K562 (cell line): ENCODE data around the gene WASL. TPM values are rescaled to one million over a fixed set of nuclear protein-coding genes. Genes with fewer than 3 reads are reported as not detected.
A peak's percentile ranks its signal among the peaks of the same experiment; 100 is the strongest.

Source experiments
- ATAC-seq: fragments of 200-7000 bp; cut with Tn5 transposase; 3 replicates; pipeline ENCODE4 v1.9.1; 2020; ENCODE audit warnings: moderate library complexity
- BruUV-seq: library from RNA; stranded (reverse); fragments of 400-500 nt; replicated peaks from 2 replicates; lab custom pipeline; 2021; lab: Mats Ljungman, UMichigan
- CTCF ChIA-PET: fragments of 300-600 bp; formaldehyde crosslinking; extraction: SDS; loops from one replicate; lab custom pipeline; 2021; ENCODE audit warnings: low intra/inter-chr PET ratio; lab: Yijun Ruan, JAX
- POLR2A ChIA-PET: fragments of 300-600, 350-650 bp; sonication (Branson Sonifier 250); formaldehyde crosslinking; extraction: SDS; loops from one replicate; lab custom pipeline; 2021; ENCODE audit warnings: antibody characterized with exemption, inconsistent platforms; lab: Yijun Ruan, JAX
- DNase-seq, 4 experiments: peaks; one replicate each; pipeline versions ENCODE4 v3.0.0 to v3.0.0-alpha.2; 2011 to 2018; ENCODE audit warnings: low spot score in 3 of 4, mixed read lengths in 3 of 4; ENCODE audit errors: extremely low read depth in 1 of 4
- FAIRE-seq: peaks from 2 replicates; lab custom pipeline; 2011; peaks lifted over from hg19 to GRCh38; lab: Jason Lieb, UNC
- H2AFZ ChIP-seq: 2 replicates; pipeline ENCODE4 v1.6.0; 2011; ENCODE audit warnings: low read depth, low read length, control low read depth, inconsistent platforms
- H3K27ac ChIP-seq: fragments of 200-600 bp; 3 replicates; pipeline ENCODE4 v1.8.0; 2011; ENCODE audit warnings: low read depth, mild to moderate bottlenecking, control low read depth, inconsistent platforms, low read length, moderate library complexity, mixed read lengths; ENCODE audit errors: extremely low read depth
- H3K27me3 ChIP-seq, 2 experiments: fragments of 300-600 bp in 1 of 2; 2 replicates in 1 of 2; 3 replicates in 1 of 2; pipeline versions ENCODE4 v1.6.0 to v1.8.0; 2011; ENCODE audit warnings: inconsistent platforms in 2 of 2, low read length in 2 of 2, mild to moderate bottlenecking in 1 of 2, mixed read lengths in 1 of 2, moderate library complexity in 1 of 2; ENCODE audit not compliant: control insufficient read depth in 2 of 2, insufficient read depth in 2 of 2
- H3K36me3 ChIP-seq: fragments of 300-600 bp; 3 replicates; pipeline ENCODE4 v1.8.0; 2011; ENCODE audit warnings: mild to moderate bottlenecking, low read length, inconsistent platforms; ENCODE audit not compliant: control insufficient read depth, insufficient read depth
- H3K4me1 ChIP-seq, 2 experiments: fragments of 200-600 bp in 1 of 2; replicated peaks in 1 of 2; 2 replicates in 1 of 2; 3 replicates in 1 of 2; pipeline versions ENCODE4 v1.5.1 to v1.8.0; 2011; ENCODE audit warnings: inconsistent platforms in 2 of 2, low read length in 2 of 2, mild to moderate bottlenecking in 1 of 2, mixed read lengths in 1 of 2, moderate library complexity in 1 of 2; ENCODE audit not compliant: control insufficient read depth in 2 of 2, insufficient read depth in 2 of 2
- H3K4me2 ChIP-seq: 2 replicates; pipeline ENCODE4 v1.6.1; 2011; ENCODE audit warnings: low read length, control low read depth, inconsistent platforms, mixed read lengths; ENCODE audit not compliant: insufficient read depth
- H3K4me3 ChIP-seq: fragments of 200-600 bp; sonication (generic), shearing (Covaris generic); 2 replicates; pipeline ENCODE4 v1.5.1; 2016; ENCODE audit warnings: control low read depth, inconsistent platforms
- H3K79me2 ChIP-seq: fragments of 200-600 bp; 3 replicates; pipeline ENCODE4 v1.8.0; 2011; ENCODE audit warnings: low read length, inconsistent platforms; ENCODE audit not compliant: control insufficient read depth, insufficient read depth
- H3K9ac ChIP-seq, 2 experiments: 2 replicates each; pipeline versions ENCODE4 v1.6.0 to v1.6.1; 2011; ENCODE audit warnings: low read depth in 2 of 2, low read length in 2 of 2, control low read depth in 1 of 2, inconsistent platforms in 1 of 2, mild to moderate bottlenecking in 1 of 2, mixed read lengths in 1 of 2; ENCODE audit not compliant: insufficient read depth in 1 of 2
- H3K9me1 ChIP-seq: one replicate; pipeline ENCODE4 v1.6.0; 2011; ENCODE audit warnings: inconsistent platforms, mild to moderate bottlenecking, low read length, moderate library complexity; ENCODE audit not compliant: control insufficient read depth, insufficient read depth
- H3K9me3 ChIP-seq: replicated peaks from 2 replicates; pipeline ENCODE4 v1.5.1; 2011; ENCODE audit warnings: low read depth, low read length, inconsistent platforms; ENCODE audit not compliant: control insufficient read depth, insufficient read depth
- H4K20me1 ChIP-seq: replicated peaks from 2 replicates; pipeline ENCODE4 v1.6.1; 2011; ENCODE audit warnings: low read length, inconsistent platforms, mixed read lengths; ENCODE audit not compliant: control insufficient read depth, insufficient read depth
- ATF1 ChIP-seq, 2 experiments: fragments of 450-650 bp in 1 of 2; IDR thresholded peaks; 2 replicates each; pipeline ENCODE4 v1.6.1; 2016; ENCODE audit warnings: missing compliant biosample characterization in 1 of 2, missing genetic modification characterization in 1 of 2
- HMG20B ChIP-seq: fragments of 250-450 bp; sonication (Bioruptor Pico); IDR thresholded peaks from 2 replicates; pipeline ENCODE4 v1.5.0; 2021; ENCODE audit warnings: mild to moderate bottlenecking
- MGA ChIP-seq: fragments of 450-650 bp; IDR thresholded peaks from 2 replicates; pipeline ENCODE4 v1.6.1; 2016; ENCODE audit warnings: mild to moderate bottlenecking, moderate library complexity
- RBM34 ChIP-seq: fragments of 200-400 bp; formaldehyde crosslinking; IDR thresholded peaks from 2 replicates; pipeline ENCODE4 v1.6.1; 2018; ENCODE audit warnings: low read length, borderline replicate concordance; ENCODE audit not compliant: insufficient read depth
- WGBS: fragments of 100-300 bp; shearing (Covaris generic); methylation state at CpG from one replicate; pipeline ENCODE4 v1.1.6; 2016; ENCODE audit warnings: low coverage, mixed read lengths; ENCODE audit not compliant: insufficient coverage; ENCODE audit errors: missing lambda C conversion rate; 5-methylcytosine and 5-hydroxymethylcytosine counted together
- in situ Hi-C: fragments of 300-500 bp; cut with MboI; formaldehyde crosslinking; loops from 4 replicates; pipeline ENCODE4 v1.15.0; 2018; ENCODE audit warnings: inconsistent platforms, mixed read lengths
- intact Hi-C: fragments of 100-400 bp; cut with micrococcal nuclease; formaldehyde crosslinking; loops from 2 replicates; pipeline ENCODE4 v1.14.2; 2022
- polyA plus RNA-seq, 8 experiments: library from polyadenylated mRNA; depleted of rRNA in 4 of 8; stranded (reverse) in 5 of 8; unstranded in 3 of 8; fragments of >200 nt; fragmentation: Nextera tagmentation in 2 of 8; fragmentation: Illumina TruSeq in 1 of 8; extraction: Ambion mirVana in 2 of 8; extraction: Trizol in 1 of 8; gene quantifications; 2 replicates each; pipeline versions ENCODE4 v1.2.1 to v1.2.3, GENCODE V29; 2011 to 2014; ENCODE audit warnings: inconsistent platforms in 1 of 8, missing spikeins in 1 of 8
- total RNA-seq, 7 experiments: library from RNA; depleted of rRNA in 6 of 7; stranded (reverse); fragments of >200 nt in 6 of 7; fragmentation: Illumina TruSeq in 2 of 7; extraction: Trizol in 2 of 7; gene quantifications; 2 replicates each; pipeline versions ENCODE4 v1.2.1 to v1.2.3, GENCODE V29; 2011 to 2021; ENCODE audit warnings: low replicate concordance in 1 of 7
- TF ChIP-seq, protein P1 (sequence below): sonication (generic); formaldehyde crosslinking; IDR thresholded peaks from 2 replicates; pipeline ENCODE4 v1.8.1; 2023; ENCODE audit warnings: mild to moderate bottlenecking, missing genetic modification reagents
- TF ChIP-seq, protein P2 (sequence below): sonication (generic); formaldehyde crosslinking; IDR thresholded peaks from 2 replicates; pipeline ENCODE4 v1.8.1; 2023; ENCODE audit warnings: mild to moderate bottlenecking, missing genetic modification reagents, moderate library complexity

WASL gene
- total and polyA plus RNA-seq, 9 of the 15 experiments (the other 6 are each of a cell fraction or from before 2014, with no cell fraction given), result 3.2 to 13.9 (median 8.3) TPM

- peak overlapping the region; percentile 61 for H3K4me2 ChIP-seq
- H2AFZ ChIP-seq, result peak overlapping the region; percentile 12
- no peaks in the 10 kb centered on the region; a peak in 2 of 5 replicates for H3K4me1 ChIP-seq
- no TSS peak for BruUV-seq
- ATAC-seq, result no peak
- H3K9me3 ChIP-seq, result no peaks in the 10 kb centered on the region
- H3K9me1 ChIP-seq, result no peaks in the 10 kb centered on the region
- intact Hi-C loops, result no loop called here
- WGBS, result 6% methylated on average over 15 of the region's 15 CpGs
- ChIA-PET CTCF (no interaction called here), POLR2A (interaction anchor here (1.6 kb wide), 1 partner anchor 13 kb away, joined by 7 read pairs; no protein-coding TSS in a partner anchor)
- in situ Hi-C loops, result no loop called here
- no peaks in the 10 kb centered on the region for H4K20me1 ChIP-seq
- H3K9ac ChIP-seq, result no peak overlapping the region; a peak in 1 of 4 replicates
- H3K27me3 ChIP-seq, result peaks cover 12 to 17% of the 10 kb centered on the region in 2 experiments; a peak in 4 of 5 replicates
- H3K4me3 ChIP-seq, result no peak overlapping the region
- H3K79me2 ChIP-seq, result no peaks in the 10 kb centered on the region
- no peak for DNase-seq
- no peak overlapping the region for H3K27ac ChIP-seq
- H3K36me3 ChIP-seq, result no peaks in the 10 kb centered on the region
- no peak for FAIRE-seq
- TF ChIP-seq, protein P1, sequence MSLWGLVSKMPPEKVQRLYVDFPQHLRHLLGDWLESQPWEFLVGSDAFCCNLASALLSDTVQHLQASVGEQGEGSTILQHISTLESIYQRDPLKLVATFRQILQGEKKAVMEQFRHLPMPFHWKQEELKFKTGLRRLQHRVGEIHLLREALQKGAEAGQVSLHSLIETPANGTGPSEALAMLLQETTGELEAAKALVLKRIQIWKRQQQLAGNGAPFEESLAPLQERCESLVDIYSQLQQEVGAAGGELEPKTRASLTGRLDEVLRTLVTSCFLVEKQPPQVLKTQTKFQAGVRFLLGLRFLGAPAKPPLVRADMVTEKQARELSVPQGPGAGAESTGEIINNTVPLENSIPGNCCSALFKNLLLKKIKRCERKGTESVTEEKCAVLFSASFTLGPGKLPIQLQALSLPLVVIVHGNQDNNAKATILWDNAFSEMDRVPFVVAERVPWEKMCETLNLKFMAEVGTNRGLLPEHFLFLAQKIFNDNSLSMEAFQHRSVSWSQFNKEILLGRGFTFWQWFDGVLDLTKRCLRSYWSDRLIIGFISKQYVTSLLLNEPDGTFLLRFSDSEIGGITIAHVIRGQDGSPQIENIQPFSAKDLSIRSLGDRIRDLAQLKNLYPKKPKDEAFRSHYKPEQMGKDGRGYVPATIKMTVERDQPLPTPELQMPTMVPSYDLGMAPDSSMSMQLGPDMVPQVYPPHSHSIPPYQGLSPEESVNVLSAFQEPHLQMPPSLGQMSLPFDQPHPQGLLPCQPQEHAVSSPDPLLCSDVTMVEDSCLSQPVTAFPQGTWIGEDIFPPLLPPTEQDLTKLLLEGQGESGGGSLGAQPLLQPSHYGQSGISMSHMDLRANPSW (CRISPR knock-in tag), result no peak
- TF ChIP-seq MGA, result 0 out of 2 replicates have a peak, but pooled peaks have one; percentile 8
- TF ChIP-seq RBM34, result no peak
- TF ChIP-seq ATF1 (CRISPR knock-in tag; IDR thresholded peaks at IDR 0.05), result no peak
- 0 out of 2 replicates have a peak, but pooled peaks have one; percentile 1 for TF ChIP-seq ATF1 (tag; IDR thresholded peaks at IDR 0.05)
- TF ChIP-seq, protein P2, sequence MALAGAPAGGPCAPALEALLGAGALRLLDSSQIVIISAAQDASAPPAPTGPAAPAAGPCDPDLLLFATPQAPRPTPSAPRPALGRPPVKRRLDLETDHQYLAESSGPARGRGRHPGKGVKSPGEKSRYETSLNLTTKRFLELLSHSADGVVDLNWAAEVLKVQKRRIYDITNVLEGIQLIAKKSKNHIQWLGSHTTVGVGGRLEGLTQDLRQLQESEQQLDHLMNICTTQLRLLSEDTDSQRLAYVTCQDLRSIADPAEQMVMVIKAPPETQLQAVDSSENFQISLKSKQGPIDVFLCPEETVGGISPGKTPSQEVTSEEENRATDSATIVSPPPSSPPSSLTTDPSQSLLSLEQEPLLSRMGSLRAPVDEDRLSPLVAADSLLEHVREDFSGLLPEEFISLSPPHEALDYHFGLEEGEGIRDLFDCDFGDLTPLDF (CRISPR knock-in tag), result no peak
- TF ChIP-seq HMG20B, result no peak
Observed at GRCh38 chr7:123662293-123662692, 86.5 kb downstream of the WASL start.
